ENCODE measurements around the gene TBC1D16.

Gene TBC1D16

DNA sequence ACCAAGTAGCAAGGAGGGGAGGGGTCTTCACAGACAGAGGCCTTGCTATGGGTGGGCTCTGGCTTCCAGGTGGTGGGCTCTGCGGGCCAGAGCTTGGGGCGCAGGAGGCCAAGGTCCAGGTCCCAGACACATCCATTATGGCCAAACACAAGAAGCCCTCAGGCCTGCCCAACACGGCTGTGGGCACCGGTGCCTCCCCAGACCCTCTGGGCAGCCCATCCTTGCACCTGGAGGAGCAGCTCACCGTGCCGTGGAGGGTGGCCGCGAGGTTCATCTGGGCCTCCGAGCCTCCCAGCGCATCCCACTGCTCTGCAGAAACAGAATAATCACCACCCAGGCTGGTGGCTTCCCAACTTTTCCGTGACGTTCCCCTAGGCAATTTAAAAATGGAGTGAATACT is 55.9 kb downstream of the TBC1D16 start:
- H3K4me3 ChIP-seq (ENCODE audit: low read depth, low read length): no peak overlapping the region
- TF ChIP-seq MYC (IDR thresholded peaks at IDR 0.05; ENCODE audit: low read depth, low read length): no peak
- TF ChIP-seq CTCF (IDR thresholded peaks at IDR 0.05; ENCODE audit: low read depth, low read length): no peak
- TF ChIP-seq, protein P1, sequence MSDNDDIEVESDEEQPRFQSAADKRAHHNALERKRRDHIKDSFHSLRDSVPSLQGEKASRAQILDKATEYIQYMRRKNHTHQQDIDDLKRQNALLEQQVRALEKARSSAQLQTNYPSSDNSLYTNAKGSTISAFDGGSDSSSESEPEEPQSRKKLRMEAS (IDR thresholded peaks at IDR 0.05; ENCODE audit: low read depth, low read length): no peak
- no peak for TF ChIP-seq POLR2A (IDR thresholded peaks at IDR 0.05; ENCODE audit: extremely low read depth, insufficient read length)
- DNase-seq (ENCODE audit: low read depth): no peak

- no peak overlapping the region for H3K4me3 ChIP-seq (ENCODE audit: low read depth, low read length)
- no peak for TF ChIP-seq CTCF (IDR thresholded peaks at IDR 0.05; ENCODE audit: low read depth, low read length)
- TF ChIP-seq MYC (IDR thresholded peaks at IDR 0.05; ENCODE audit: low read depth, low read length): no peak
- TF ChIP-seq, protein P1 (IDR thresholded peaks at IDR 0.05; ENCODE audit: low read depth, low read length): no peak
- no peak for TF ChIP-seq POLR2A (IDR thresholded peaks at IDR 0.05; ENCODE audit: extremely low read depth, insufficient read length)
- no peak for DNase-seq (ENCODE audit: low read depth)
Observed at GRCh38 chr17:79979221-79979741, 56.4 kb downstream of the TBC1D16 start.

- no peak for TF ChIP-seq CTCF (IDR thresholded peaks at IDR 0.05; ENCODE audit: low read depth, low read length)
- no peak for DNase-seq (ENCODE audit: low read depth)
- no peak overlapping the region for H3K4me3 ChIP-seq (ENCODE audit: low read depth, low read length)
Observed at GRCh38 chr17:79978548-79978855, 57.2 kb downstream of the TBC1D16 start.

GRCh38 chr17:79977708-79978547 is 57.7 kb downstream of the TBC1D16 start:
- DNase-seq (ENCODE audit: low read depth): no peak
- TF ChIP-seq POLR2A (IDR thresholded peaks at IDR 0.05; ENCODE audit: extremely low read depth, insufficient read length) (no peak), CTCF (IDR thresholded peaks at IDR 0.05; ENCODE audit: low read depth, low read length) (no peak), MYC (IDR thresholded peaks at IDR 0.05; ENCODE audit: low read depth, low read length) (no peak)
- TF ChIP-seq, protein P1 (IDR thresholded peaks at IDR 0.05; ENCODE audit: low read depth, low read length): no peak
- H3K4me3 ChIP-seq (ENCODE audit: low read depth, low read length): no peak overlapping the region

GRCh38 chr17:79977161-79977631 is 58.5 kb downstream of the TBC1D16 start:
- no peak for TF ChIP-seq CTCF (IDR thresholded peaks at IDR 0.05; ENCODE audit: low read depth, low read length)
- no peak for TF ChIP-seq POLR2A (IDR thresholded peaks at IDR 0.05; ENCODE audit: extremely low read depth, insufficient read length)
- TF ChIP-seq MYC (IDR thresholded peaks at IDR 0.05; ENCODE audit: low read depth, low read length): no peak
- TF ChIP-seq, protein P1 (IDR thresholded peaks at IDR 0.05; ENCODE audit: low read depth, low read length): no peak
- H3K4me3 ChIP-seq (ENCODE audit: low read depth, low read length): no peak overlapping the region
- DNase-seq (ENCODE audit: low read depth): no peak
